Natural killer cell treated with Interleukin-12 subunit alpha and Interleukin-12 subunit beta and Interleukin-15 and Interleukin-18, amount 100 ng/mL, for 72 hours (primary cell): ENCODE results near the gene CLSTN2. TPM values are rescaled to one million over a fixed set of nuclear protein-coding genes. Genes with fewer than 3 reads are reported as not detected.
A peak's percentile ranks its signal among the peaks of the same experiment; 100 is the strongest.

Source experiments
- ATAC-seq, 2 donors: fragments of 150-1000 bp; cut with Tn5 transposase in 1 of 2; sonication (Bioruptor Pico), chemical (Tn5 transposase) in 1 of 2; 2 replicates each; pipeline ENCODE4 v1.10.0; 2021
- DNase-seq: peaks from one replicate; pipeline ENCODE4 v3.0.0; 2022; ENCODE audit warnings: low spot score
- H3K27ac Mint-ChIP-seq, 2 donors: 1 replicate in 1 of 2; 2 replicates in 1 of 2; pipeline ENCODE4 v1.8.0; 2022; ENCODE audit warnings: mixed read lengths in 2 of 2, mild to moderate bottlenecking in 1 of 2, moderate library complexity in 1 of 2
- H3K27me3 Mint-ChIP-seq, 2 donors: 1 replicate in 1 of 2; 2 replicates in 1 of 2; pipeline ENCODE4 v1.8.0; 2022; ENCODE audit warnings: mixed read lengths in 2 of 2
- H3K36me3 Mint-ChIP-seq: one replicate; pipeline ENCODE4 v1.8.0; 2022; ENCODE audit warnings: mixed read lengths
- H3K4me1 Mint-ChIP-seq, 2 donors: 1 replicate in 1 of 2; 2 replicates in 1 of 2; pipeline ENCODE4 v1.8.0; 2022; ENCODE audit warnings: low read depth in 2 of 2, mixed read lengths in 2 of 2, mild to moderate bottlenecking in 1 of 2
- H3K4me3 Mint-ChIP-seq: one replicate; pipeline ENCODE4 v1.8.0; 2022; ENCODE audit warnings: mixed read lengths
- H3K9me3 Mint-ChIP-seq: 2 replicates; pipeline ENCODE4 v1.8.0; 2022; ENCODE audit warnings: mixed read lengths
- total RNA-seq, 2 donors: library from RNA; stranded (reverse); gene quantifications; one replicate each; pipeline ENCODE4 v1.2.3, GENCODE V29; 2022

The CLSTN2 gene
- total RNA-seq, 2 donors from 2014 or later, result not detected

- DNase-seq (no peak), ATAC-seq (no peak)
- no peaks in the 10 kb centered on the region for H3K4me1 Mint-ChIP-seq
- H3K4me3 Mint-ChIP-seq, result no peak overlapping the region
- no peaks in the 10 kb centered on the region for H3K36me3 Mint-ChIP-seq
- H3K27ac Mint-ChIP-seq, result no peak overlapping the region
- H3K27me3 Mint-ChIP-seq, result peaks cover 0 to 5% of the 10 kb centered on the region in 2 donors
- peaks cover 1% of the 10 kb centered on the region for H3K9me3 Mint-ChIP-seq
These were observed 425.3 kb downstream of the CLSTN2 start for GRCh38 chr3:140360332-140360731.

- peak in 1 of 2 donors; percentile 48 for ATAC-seq
- Mint-ChIP-seq H3K36me3 (no peaks in the 10 kb centered on the region), H3K27me3 (peaks cover 0 to 3% of the 10 kb centered on the region in 2 donors), H3K27ac (no peak overlapping the region), H3K9me3 (no peaks in the 10 kb centered on the region), H3K4me1 (no peaks in the 10 kb centered on the region), H3K4me3 (no peak overlapping the region)
- no peak for DNase-seq
These were observed 428.8 kb downstream of the CLSTN2 start for GRCh38 chr3:140363801-140364200.

GRCh38 chr3:140365872-140366697 lies 431.1 kb downstream of the CLSTN2 start:
- Mint-ChIP-seq H3K4me3 (no peak overlapping the region), H3K9me3 (no peaks in the 10 kb centered on the region), H3K4me1 (no peaks in the 10 kb centered on the region), H3K36me3 (no peaks in the 10 kb centered on the region), H3K27me3 (no peaks in the 10 kb centered on the region), H3K27ac (no peak overlapping the region)
- ATAC-seq (peak in 1 of 2 donors; percentile 46), DNase-seq (no peak)

DNA sequence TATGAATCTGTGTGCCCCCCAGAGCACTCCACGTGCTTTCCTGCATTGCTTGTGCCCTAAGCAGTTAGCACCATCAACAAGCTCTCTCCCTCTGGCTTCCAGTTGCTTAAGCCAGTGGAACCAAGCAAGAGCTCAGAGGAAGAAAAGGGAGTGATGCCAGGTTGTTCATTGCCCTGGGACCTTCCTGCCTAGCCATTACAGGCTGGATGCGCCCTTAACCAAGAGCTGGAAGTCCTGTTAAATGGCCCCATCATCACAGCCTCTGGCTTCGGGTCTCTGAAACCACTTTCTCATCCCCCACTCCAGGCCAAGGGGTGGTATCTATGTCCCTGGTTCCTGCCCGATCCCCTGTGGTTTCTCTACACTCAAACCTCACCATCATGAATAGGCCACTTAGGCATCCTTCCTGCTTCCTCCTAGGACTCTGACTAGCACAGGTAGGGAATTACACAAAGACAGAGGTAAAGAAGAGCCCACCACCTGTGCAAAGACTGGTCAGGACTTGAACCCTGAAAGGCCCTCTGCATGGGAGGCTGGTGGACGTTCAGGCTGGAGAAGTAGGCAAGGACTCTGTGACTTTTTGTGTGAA lies 433.3 kb downstream of the CLSTN2 start:
- H3K4me3 Mint-ChIP-seq, result no peak overlapping the region
- no peaks in the 10 kb centered on the region for H3K4me1 Mint-ChIP-seq
- no peak for ATAC-seq
- peaks cover 0 to 4% of the 10 kb centered on the region in 2 donors for H3K27me3 Mint-ChIP-seq
- no peaks in the 10 kb centered on the region for H3K36me3 Mint-ChIP-seq
- DNase-seq, result no peak
- no peak overlapping the region for H3K27ac Mint-ChIP-seq
- H3K9me3 Mint-ChIP-seq, result no peaks in the 10 kb centered on the region

DNA sequence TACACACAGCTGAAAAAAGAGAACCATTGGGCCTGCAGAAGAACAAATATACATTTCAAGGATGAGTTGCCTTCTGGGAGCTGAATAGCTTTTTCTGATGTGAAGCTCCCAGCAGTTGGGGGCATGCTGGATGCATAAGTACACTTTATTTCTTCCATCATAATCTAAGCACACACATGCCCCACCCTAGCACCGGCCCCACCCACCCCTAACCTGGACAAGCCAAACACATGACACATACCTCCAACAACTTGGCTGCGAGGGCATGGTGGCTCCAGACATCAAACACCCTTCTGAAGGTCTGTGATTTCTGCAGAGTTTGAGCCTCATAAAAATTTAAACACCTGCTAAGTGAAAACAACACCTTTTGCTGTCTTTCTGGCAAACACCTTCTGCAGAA lies 435.7 kb downstream of the CLSTN2 start:
- Mint-ChIP-seq H3K27me3 (peaks cover 0 to 14% of the 10 kb centered on the region in 2 donors), H3K4me3 (no peak overlapping the region), H3K9me3 (no peaks in the 10 kb centered on the region), H3K4me1 (no peaks in the 10 kb centered on the region), H3K27ac (no peak overlapping the region), H3K36me3 (no peaks in the 10 kb centered on the region)
- no peak for ATAC-seq
- DNase-seq, result no peak

GRCh38 chr3:140373234-140373633 lies 438.2 kb downstream of the CLSTN2 start:
- H3K4me1 Mint-ChIP-seq, result no peaks in the 10 kb centered on the region
- H3K36me3 Mint-ChIP-seq, result no peaks in the 10 kb centered on the region
- ATAC-seq, result no peak
- no peak overlapping the region for H3K4me3 Mint-ChIP-seq
- no peak for DNase-seq
- H3K27me3 Mint-ChIP-seq, result peaks cover 0 to 28% of the 10 kb centered on the region in 2 donors
- no peaks in the 10 kb centered on the region for H3K9me3 Mint-ChIP-seq
- H3K27ac Mint-ChIP-seq, result no peak overlapping the region

GRCh38 chr3:140375002-140375401 lies 440.0 kb downstream of the CLSTN2 start:
- no peaks in the 10 kb centered on the region for H3K4me1 Mint-ChIP-seq
- no peaks in the 10 kb centered on the region for H3K9me3 Mint-ChIP-seq
- no peaks in the 10 kb centered on the region for H3K36me3 Mint-ChIP-seq
- DNase-seq (no peak), ATAC-seq (peak in 1 of 2 donors; percentile 14)
- no peak overlapping the region for H3K4me3 Mint-ChIP-seq
- H3K27me3 Mint-ChIP-seq, result peaks cover 3 to 34% of the 10 kb centered on the region in 2 donors
- H3K27ac Mint-ChIP-seq, result no peak overlapping the region

DNA sequence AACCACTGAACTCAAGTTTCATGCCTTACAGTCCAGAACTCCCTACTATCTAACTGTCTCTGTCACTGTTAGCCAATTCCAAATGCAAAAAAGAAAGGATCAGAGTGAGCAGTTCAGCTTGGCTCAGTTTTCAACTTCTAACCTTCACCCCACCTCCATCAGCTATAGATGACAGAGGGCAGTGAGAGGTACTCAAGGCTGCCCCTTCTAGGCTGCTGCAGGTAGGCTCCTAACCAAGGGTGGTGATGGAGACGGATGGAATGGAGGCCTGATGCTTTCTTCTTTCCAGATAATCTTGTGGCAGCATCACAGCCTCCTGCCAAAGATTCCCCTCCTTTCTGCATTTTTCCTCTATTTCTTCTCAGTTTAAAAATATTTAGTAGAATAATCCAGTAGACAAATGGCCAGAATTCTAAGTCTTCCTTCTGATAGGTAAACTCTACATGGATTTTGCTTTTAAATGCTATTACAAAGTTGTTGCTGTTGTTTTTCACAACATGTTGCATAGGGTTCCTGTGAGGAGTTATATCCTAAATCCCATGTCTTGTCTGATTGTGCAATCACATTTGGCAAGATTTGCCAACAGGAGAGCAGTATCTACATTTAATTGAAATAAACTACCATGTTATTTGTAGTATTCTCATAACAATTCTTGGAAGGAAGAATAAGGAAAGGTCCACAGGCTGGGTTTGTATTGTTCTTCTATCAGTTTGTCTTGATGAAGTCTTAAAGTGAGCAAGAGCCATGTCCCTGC lies 441.3 kb downstream of the CLSTN2 start:
- Mint-ChIP-seq H3K27me3 (peaks cover 3 to 34% of the 10 kb centered on the region in 2 donors), H3K9me3 (no peaks in the 10 kb centered on the region), H3K27ac (no peak overlapping the region), H3K36me3 (no peaks in the 10 kb centered on the region), H3K4me3 (no peak overlapping the region), H3K4me1 (no peaks in the 10 kb centered on the region)
- ATAC-seq (no peak), DNase-seq (no peak)

DNA sequence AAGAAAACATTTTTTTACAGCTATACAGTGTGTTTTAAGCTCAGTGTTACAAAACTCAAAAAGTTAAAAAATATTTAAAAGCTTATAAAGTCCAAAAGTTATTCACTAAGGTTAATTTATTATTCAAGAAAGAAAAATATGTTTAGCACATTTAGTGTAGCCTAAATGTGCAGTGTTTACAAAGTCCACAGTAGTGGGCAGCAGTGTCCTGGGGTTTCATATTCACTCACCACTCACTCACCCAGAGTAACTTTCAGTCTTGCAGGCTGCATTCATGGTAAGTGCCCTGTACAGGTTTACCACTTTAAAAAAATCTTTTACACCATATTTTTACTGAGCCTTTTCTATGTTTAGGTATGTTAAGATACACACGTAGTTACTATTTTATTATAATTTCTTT lies 442.7 kb downstream of the CLSTN2 start:
- no peaks in the 10 kb centered on the region for H3K4me1 Mint-ChIP-seq
- H3K9me3 Mint-ChIP-seq, result no peaks in the 10 kb centered on the region
- DNase-seq, result no peak
- H3K27ac Mint-ChIP-seq, result no peak overlapping the region
- peaks cover 3 to 30% of the 10 kb centered on the region in 2 donors for H3K27me3 Mint-ChIP-seq
- no peaks in the 10 kb centered on the region for H3K36me3 Mint-ChIP-seq
- no peak for ATAC-seq
- H3K4me3 Mint-ChIP-seq, result no peak overlapping the region

- ATAC-seq (no peak), DNase-seq (no peak)
- H3K4me3 Mint-ChIP-seq, result no peak overlapping the region
- no peak overlapping the region for H3K27ac Mint-ChIP-seq
- H3K27me3 Mint-ChIP-seq, result peaks cover 3 to 30% of the 10 kb centered on the region in 2 donors
- no peaks in the 10 kb centered on the region for H3K36me3 Mint-ChIP-seq
- H3K9me3 Mint-ChIP-seq, result no peaks in the 10 kb centered on the region
- H3K4me1 Mint-ChIP-seq, result no peaks in the 10 kb centered on the region
These were observed 443.8 kb downstream of the CLSTN2 start for GRCh38 chr3:140378571-140379340.

DNA sequence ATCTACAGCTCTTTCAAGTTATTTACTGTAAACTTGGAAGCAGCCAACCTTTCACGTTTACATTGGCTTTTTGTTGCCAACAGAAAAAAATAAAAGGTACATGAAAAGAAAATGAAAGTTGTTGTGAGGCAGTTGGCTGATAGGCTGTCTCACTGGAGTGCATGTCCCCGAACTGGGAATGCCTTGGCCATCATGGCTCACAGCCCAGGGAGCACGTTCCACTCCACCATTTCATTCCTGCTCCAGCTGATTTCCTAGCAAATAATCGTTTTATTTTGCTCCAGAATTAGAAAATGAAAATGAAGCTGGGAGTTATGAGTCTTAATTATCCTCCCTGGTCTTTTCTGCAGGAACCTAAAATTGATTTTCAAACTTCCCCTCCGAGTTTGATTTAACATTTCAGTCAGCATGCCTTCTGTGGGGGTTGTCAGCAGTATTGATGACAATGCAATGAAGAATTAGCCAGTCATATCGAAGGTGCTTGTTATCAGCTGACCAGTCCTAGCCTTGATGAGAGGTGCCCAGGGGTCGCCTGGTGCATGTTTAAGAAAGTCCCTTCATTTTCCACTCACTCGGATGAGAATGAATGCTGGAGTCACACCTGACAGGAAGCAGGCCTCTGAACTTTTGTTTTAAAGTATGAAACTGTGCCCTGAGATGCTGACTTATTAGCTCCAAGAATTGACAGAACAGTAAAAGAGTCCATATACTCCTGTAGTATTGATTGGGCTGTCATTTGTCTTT lies 449.2 kb downstream of the CLSTN2 start:
- H3K27ac Mint-ChIP-seq, result no peak overlapping the region
- H3K36me3 Mint-ChIP-seq, result no peaks in the 10 kb centered on the region
- no peaks in the 10 kb centered on the region for H3K4me1 Mint-ChIP-seq
- DNase-seq, result no peak
- ATAC-seq, result no peak
- H3K27me3 Mint-ChIP-seq, result peaks cover 2 to 3% of the 10 kb centered on the region in 2 donors
- H3K9me3 Mint-ChIP-seq, result no peaks in the 10 kb centered on the region
- no peak overlapping the region for H3K4me3 Mint-ChIP-seq

DNA sequence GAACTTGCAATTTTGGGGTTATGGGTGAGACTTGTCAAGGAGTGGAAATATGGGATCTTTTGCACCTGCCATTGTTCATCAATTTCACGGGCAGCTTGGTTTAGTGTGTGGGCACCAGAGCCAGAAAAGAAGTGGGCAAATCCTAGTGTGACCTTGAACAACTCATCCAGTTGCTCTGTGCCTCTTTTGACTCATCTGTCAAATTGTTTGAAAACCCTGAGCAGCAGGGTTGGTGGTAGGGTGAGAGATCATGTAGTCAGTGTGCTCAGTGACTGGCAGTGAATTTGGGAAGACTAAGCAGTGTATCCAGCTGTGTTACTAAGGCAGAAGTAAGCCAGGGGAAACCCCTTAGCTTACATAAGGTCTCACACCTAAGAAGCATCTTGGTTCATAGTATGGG lies 449.9 kb downstream of the CLSTN2 start:
- Mint-ChIP-seq H3K4me1 (no peaks in the 10 kb centered on the region), H3K27me3 (peaks cover 0 to 3% of the 10 kb centered on the region in 2 donors), H3K9me3 (no peaks in the 10 kb centered on the region), H3K36me3 (no peaks in the 10 kb centered on the region), H3K4me3 (no peak overlapping the region), H3K27ac (no peak overlapping the region)
- DNase-seq (no peak), ATAC-seq (no peak)
